ENCODE measurements around the gene GTF2F2.
"Not testable (repeated sequence)": the region's sequence is repeated elsewhere in the genome, so short reads cannot be mapped to it uniquely, and the experiment has no call there.

GTF2F2 gene

DNA sequence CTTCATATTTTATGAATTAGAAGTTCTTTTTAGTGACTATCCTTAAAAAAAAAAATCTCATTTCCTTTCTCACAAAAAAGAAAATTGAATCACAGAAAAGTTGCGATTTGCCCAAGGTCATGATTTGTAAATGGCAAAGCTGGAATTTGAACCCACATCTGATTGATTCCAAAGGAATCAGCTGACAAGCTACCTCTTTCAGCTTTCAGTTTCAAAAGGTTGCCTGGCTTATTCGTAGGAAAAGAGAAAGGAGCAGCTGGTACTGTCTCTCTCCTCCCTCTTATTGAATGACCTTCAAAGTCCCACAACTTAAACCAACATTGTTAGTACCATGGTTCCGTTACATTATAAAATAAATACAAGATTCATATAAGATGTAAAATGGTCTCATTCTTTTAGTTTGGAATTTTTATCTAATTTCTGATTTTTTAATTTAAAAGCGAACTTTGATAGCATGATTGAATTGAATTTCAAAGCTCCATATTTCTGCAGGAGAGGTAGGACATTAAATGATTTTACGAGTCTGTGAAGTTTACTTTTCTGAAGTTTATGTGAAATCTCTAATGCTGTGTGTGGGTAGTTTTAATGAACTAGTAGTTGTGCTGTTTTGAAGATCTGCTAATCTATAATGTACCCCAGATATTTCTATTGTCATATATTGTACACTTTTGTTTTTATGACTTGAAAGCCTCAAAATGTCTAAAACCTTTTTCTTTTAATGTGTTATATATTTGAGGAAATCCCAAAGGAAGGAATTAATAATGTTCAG lies 99.0 kb downstream of the GTF2F2 start:
- DNase-seq, result no peak

DNA sequence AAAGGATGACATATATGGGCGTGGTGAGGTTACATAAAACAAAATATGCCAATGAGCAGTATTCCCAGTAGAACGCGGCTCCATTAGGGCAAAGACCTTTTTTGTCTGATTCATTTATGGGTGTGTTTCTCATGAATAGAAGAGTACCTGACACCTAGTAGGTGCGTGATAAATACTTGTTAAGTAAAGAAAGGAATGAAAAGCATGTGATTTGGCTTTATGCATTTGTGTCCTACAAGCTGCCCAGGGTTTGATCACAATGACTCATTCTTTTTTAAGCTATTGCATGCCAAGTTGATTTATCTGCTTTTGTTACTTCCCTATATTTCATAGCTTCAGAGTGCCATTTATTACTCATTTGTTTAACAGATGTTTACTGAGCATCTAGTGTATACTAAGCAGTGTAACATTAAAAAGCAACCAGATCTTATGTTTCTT lies 99.6 kb downstream of the GTF2F2 start:
- DNase-seq, result no peak

DNA sequence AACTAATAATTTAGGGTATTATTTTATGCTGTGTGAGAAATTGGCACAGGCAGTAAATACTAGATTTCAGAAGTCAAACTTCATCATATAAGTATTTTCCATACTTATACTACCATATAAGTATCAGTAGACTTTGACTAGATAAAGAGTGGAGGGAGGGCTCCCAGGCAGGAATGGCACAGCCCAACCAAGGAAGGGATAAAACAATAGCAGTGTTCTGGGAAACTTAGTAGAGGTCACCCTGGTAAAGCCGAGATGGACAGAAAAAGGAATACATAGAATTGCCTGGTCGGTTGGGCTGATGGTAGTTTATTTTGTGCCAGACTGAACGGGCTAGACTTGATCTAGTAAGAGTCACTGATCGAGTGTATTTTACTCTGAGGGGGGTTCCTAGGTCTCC lies 100.1 kb downstream of the GTF2F2 start:
- DNase-seq, result no peak

DNA sequence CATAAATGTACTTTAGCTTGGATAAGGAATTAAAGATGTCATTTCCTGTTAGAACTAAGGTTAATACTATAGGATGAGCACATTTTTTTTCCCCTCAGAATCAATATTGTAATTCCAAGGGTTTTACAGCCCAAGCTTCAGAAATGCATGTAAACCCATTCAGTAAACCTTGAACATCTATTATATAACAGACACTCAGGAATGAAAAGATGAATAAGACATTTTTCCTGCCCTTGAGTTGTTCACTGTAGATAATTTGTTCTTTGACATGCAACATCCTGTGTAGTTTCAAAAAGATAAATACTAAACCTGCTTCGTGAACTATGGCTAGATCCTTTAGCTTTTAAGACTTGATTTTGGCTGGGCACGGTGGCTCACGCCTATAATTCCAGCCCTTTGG lies 102.2 kb downstream of the GTF2F2 start:
- DNase-seq, result no peak

DNA sequence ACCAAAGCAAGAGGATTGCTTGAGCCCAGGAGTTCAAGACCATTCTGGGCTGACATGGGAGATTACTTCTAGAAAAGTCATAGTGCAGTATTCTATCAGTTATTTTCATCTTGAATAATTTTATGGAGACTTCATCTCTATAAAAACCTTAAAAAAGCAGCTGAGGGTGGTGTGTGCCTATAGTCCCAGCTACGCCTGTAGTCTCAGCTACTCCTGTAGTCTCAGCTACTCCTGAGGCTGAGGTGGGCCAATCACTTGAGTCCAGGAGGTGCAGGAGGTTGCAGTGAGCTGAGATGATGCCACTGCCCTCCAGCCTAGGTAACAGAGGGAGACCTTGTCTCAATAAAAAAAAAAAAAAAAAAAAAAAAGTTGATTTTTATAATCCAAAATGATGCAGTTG lies 102.6 kb downstream of the GTF2F2 start:
- no peak for DNase-seq

DNA sequence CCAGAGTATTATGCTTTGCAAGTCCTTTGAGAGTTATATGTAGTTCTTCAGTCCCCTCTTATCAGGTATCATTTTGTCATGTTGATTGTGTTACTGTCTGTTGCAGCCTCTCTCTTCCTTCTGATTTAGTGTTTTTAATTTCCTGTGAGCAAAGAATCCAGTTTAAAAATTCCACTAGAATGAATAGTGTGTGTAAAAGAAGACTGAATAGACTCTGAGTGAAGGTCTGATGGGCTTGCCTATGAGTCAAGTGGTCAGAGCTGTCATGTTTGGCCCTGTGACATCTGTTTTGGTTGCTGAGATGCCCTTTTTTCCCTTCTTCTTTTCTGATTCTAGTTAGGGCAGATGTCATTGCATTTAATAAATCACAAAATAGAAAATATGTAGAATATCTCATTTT lies 103.9 kb downstream of the GTF2F2 start:
- DNase-seq, result no peak

DNA sequence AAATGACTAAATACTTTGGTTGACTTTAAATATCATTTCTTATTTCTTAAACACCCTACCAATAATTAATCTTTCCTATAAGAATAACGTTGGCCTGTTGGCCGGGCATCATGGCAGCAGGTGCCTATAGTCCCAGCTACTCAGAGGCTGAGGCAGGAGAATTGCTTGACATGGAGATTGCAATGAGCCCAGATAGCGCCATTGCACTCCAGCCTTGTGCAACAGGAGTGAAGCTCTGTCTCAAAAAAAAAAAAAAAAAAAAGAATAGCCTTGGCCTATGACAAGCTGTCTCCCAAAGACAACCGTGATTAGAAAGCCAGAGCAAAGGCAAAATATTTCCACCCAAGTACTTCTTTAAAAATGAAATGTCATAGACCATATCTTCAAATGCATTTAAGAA lies 105.1 kb downstream of the GTF2F2 start:
- DNase-seq, result no peak

DNA sequence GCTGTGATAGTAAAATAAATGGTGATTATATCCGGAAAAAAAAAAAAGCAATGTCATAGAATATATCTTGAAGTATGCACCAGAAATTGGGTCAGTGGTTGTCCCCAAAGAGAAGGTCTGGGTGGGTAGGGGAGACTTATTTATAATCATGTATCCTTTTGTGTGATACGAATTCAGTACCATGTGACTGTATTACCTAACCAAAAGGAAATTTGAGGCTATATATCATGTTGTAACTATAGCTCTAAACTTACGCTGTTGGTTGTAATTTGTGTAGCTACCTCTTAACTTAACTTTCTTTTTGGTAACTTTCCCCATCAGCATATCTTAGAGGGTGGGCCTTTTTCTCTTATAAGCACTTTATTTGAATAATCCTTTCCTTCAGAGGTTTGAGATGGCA lies 105.7 kb downstream of the GTF2F2 start:
- DNase-seq, result no peak

DNA sequence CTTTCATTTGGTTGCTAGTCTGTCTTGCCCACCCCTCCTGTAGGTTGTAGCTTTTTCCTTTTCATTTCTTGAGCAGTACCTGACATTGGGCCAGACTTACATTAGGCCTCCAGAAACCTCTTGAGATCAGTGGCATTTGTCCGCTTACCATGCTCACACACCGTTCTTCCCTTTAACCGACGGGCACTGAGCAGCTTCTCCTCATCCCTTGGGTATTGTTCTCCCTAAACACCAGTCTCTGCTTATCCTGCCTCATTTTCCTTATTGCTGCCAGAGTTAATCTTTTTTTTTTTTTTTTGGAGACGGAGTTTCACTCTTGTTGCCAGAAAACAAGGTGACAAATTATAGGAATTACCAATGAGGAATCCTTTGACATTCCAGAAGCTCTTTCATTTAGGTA lies 107.7 kb downstream of the GTF2F2 start:
- no peak for DNase-seq

DNA sequence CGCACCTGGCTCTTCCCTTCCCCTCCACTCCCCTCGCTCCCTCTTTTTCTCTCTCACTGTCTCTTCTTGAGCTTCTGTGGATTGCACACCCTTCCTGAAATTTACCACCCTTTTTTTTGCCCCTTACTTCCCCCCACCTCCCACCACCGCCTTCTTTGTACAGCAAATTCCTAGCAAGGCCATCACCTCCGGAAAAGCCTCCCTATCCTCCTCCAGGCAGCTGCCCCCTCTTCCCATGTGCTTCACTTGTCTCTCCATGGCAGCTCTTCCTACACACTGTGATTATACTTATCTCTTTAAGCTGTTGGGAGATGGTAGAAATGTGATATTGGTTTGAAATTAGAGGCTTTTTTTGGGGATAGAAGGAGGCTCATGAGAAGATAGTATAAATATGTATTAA lies 108.9 kb downstream of the GTF2F2 start:
- no peak for DNase-seq

DNA sequence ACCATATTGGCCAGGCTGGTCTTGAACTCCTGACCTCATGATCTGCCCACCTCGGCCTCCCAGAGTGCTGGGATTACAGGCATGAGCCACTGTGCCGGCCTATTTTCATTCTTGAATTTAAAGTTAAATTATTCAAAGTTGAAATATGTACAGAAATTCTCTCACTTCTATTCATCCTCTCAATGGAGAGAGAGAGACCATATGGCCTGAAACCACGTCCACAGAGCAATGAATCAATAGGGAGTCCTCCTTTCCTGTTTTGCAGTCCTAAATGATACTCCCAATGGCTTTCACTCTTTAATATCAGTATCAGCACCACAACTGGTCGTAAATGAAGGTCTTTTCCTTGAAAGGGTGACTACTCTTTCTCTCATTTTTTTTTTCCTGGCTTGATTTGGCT lies 111.0 kb downstream of the GTF2F2 start:
- no peak for DNase-seq

DNA sequence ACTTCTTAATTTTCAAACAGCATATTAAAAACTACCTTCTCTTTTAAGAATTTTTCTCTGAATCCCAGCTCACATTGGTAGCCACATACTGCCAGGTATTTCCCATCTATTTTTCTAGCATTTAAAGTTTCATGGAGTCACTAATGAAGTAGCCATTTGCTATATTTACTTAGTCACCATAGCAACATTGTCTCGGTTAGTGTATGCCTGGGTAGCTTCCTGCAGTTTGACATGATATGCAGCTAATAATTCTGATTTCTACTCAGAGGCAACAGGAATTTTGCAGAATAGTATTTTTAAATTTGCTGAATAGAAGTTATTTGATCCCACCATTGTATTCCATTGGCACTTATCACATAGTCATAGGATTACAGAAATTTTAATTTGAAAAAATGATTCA lies 111.4 kb downstream of the GTF2F2 start:
- no peak for DNase-seq

DNA sequence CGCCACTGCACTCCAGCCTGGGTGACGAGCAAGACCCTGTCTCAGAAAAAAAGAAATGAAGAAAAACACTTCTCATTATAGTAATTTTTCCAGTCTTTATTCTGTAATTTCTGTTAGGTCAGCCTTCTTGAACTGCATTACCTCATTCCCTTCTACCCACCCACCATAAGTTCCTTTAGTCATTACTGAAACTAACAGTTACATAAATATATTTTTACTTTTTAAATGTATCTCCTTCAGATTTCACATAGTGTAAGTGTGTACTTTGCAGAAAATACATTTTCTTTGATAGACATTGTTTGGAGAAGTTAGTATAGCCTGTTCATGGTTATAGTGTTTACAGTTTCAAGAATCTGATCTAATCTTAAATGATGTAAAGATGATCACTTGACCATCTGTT lies 112.3 kb downstream of the GTF2F2 start:
- no peak for DNase-seq

DNA sequence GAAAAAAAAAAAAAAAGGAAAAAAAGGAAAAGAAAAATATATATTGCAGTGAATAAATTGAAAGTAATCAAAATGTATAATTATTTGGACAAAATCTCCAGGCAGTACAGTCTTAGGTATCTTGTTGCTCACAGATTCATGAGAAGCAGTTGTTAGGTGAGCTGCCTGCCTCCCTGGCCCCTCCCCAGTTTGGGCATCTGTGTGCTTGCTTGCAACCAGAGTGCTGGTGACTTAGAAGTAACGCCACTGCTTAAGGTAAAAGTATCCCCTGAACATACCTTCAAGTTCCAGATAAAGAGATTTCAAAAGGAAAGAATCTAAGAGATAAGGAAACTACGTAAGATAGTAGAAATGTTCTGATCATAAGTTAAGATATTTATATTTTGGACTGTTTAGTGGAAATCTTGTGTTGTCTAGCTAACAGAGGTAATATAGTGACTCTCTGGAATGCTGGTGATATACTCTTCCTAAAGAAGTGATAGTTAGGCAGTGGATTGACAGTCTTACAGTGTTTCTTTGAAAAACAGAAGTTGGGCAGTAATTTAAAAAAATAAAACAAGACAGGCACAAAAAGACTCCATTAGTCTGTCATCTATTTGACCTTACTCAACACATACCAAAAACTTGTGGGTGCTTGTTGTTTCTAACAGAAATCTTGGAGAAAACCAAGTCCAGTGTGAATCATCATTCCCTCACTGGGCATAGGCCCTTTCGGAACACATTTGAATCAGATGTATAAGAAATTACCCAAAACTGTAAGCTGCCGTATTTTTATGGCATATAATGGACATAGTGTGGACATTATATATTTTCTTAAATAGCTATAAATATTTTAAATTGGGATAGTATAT lies 118.9 kb downstream of the GTF2F2 start:
- no peak for DNase-seq

DNA sequence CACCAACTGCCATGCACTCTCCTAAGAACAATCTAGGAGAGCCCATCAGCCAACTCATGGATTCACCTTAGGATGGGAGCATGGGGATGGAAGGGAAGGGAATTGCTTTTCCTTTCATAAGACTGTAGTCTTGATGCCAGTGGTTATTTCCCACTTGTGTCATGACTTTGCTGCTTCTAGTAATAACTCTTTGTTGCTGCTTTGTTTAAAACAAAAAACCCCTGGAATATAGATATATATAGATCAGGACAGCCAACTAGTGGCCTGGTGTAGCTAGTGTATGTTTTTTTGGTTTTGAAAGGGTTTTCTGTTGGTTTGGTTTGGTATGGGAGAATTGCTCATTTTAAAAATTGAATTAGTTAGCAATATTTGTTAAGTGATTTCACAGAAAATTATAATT lies 119.8 kb downstream of the GTF2F2 start:
- no peak for DNase-seq

DNA sequence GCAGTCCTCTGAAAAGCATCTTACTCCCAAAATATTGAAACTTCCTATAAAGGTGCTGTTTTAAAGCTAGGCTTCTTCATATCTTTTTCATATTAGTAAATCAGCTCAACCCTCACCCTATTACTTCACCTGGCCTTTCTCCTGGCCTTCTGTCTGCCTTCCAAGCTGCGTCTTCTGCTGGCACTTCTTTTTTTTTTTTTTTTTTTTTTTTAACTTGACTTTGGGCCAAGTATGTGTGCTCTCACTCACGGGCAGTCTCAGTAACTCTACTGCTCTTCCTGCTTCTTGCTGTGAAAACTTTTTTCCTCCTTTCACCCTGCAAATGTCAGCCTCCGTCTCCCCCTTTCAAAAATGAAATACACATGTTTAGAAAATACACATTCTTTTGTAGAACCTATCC lies 121.8 kb downstream of the GTF2F2 start:
- no peak for DNase-seq

DNA sequence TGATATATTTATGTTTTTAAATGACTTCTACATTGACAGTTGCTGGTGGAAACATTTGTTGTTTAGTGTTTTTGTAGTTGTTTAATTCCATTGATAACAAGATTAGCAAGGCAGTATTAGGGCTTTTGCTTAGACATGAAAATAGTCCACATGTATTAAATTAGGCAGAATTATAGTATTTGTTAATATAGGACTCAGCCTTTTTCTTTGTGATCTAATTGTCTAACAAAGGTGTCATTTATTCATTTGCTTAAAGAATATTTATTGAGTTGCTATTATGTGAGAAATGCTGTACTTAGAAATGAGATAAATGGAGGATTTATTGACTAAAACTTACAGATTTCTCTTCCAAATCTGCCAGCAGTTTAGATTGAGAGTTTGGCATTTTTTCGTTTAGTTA lies 122.2 kb downstream of the GTF2F2 start:
- DNase-seq, result no peak

DNA sequence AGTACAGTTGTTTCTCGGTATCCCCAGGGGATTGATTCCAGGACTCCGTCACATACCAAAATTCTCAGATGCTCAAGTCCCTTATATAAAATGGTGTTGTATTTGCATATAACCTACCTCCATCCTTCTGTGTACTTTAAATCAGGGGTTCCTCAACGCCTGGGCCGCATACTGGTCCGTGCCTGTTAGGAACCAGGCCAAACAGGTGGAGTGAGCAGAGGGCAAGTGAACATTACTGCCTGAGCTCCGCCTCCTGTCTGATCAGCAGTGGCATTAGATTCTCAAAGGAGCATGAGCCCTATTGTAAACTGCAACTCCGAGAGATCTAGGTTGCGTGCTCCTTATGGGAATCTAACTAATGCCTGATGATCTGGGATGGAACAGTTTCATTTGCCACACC lies 122.8 kb downstream of the GTF2F2 start:
- no peak for DNase-seq

DNA sequence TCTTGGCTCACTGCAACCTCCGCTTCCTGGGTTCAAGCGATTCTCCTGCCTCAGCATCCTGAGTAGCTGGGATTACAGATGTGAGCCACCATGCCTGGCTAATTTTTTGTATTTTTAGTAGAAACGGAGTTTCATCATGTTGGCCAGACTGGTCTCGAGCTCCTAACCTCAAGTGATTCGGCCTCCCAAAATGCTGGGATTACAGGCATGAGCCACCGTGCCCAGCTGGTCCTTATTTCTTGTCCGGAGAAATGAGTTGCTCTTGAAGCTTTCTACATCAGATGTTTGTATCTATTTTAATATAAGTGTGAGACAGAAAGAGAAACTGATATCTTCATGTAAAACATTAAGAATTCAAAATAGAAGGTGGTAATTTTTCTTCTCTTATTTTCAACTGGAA lies 124.4 kb downstream of the GTF2F2 start:
- DNase-seq, result not testable (repeated sequence)

DNA sequence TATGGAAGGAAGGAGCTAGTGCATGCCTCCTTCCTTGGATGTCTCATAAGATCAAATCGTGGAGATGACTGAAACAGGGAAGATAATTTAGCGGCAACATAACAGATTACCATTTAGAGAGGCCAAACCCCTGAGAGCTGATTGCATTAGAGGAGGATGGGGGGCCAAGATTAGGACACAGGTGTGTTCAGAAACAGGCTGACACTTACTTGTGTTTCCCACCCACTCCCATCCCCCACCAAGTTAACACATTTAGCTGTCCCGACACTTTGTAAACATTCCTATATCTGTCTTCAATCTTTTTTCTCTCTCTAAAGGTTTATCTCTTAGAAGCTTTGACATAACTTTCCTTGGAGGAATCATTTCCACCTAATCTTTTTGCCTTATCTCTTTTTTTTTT lies 129.4 kb downstream of the GTF2F2 start:
- DNase-seq, result no peak

DNA sequence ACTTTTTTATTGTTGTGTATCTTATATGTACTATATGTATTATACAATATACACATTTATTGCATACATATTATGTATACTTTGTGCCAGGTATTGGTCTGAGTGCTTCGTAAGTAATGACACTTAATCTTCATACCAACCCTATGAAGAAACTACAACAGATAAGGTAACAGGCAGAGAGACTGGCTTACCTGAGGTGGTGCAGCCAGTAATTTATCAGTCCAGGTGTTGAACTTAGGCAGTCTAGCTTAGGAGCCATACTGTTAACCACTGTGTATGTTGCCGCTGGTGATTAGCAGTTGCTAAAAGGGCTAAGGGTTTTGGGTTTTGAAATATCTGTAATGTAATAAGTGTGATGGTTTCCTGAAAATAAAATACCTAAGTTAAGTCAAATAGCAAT lies 134.1 kb downstream of the GTF2F2 start:
- no peak for DNase-seq

DNA sequence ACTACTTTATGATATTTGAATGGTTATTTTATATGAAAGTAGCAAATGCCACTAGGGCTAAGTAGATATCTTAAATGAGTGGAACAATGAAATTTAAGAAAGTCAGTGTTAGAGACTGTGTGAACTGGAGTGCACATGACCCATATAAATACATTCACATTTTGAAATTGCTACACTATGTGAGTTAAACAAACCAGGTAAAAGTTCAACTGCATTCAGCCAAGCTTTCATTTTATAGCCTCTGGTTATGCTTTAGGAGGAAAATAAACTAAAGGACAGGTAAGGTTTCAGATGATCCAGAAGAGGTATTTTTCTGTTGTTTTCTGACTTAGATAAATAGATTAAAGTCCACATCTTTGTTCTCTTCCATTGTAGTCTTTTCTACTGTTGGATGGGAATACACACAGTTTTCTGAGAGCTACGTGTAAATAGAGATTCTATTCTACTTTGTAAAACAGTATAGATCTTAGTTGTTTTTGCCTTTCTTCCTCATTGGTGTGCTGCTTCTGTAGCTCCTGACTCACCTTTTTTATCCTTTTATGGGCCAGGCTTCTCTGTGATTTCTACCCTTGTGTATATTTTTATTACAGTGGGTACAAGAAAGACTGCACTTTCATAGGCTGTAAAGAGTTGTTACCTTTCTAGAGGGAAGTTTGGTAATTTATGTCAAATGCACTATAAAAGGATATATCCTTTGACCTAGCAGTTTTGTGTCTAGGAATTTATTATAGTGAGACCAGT lies 135.1 kb downstream of the GTF2F2 start:
- no peak for DNase-seq

DNA sequence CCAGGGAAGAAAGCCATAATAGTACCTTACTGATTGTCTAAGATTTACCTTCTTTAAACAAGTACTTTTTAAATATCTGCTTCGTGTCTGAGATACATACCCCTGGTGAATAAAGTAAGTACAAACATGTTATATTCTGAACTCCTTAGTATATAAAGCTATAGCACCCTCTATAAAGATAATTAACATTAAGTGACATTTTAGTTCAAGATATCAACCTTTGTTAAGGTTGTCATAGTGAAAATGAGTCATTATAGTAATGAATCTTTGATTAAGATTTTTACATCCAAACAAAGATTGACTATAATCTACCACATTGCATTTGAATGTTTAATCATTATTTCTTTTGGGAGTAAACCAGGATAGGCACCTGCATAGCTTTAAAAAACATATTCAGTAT lies 135.9 kb downstream of the GTF2F2 start:
- no peak for DNase-seq

Data from NCI-H526 treated with DMSO at 0.1 percent for 48 hours (cell line).